HG03280 (cell line): ENCODE data around the gene SETD1B.

Experiments used
- ATAC-seq: cut with Tn5 transposase; IDR thresholded peaks from one replicate; pipeline ENCODE4 v1.9.1; 2021; ENCODE audit warnings: mild to moderate bottlenecking, moderate library complexity; ENCODE audit not compliant: unreplicated experiment

The SETD1B gene

GRCh38 chr12:121806546-121807423 is 3.0 kb downstream of the SETD1B start:
- no peak for ATAC-seq

DNA sequence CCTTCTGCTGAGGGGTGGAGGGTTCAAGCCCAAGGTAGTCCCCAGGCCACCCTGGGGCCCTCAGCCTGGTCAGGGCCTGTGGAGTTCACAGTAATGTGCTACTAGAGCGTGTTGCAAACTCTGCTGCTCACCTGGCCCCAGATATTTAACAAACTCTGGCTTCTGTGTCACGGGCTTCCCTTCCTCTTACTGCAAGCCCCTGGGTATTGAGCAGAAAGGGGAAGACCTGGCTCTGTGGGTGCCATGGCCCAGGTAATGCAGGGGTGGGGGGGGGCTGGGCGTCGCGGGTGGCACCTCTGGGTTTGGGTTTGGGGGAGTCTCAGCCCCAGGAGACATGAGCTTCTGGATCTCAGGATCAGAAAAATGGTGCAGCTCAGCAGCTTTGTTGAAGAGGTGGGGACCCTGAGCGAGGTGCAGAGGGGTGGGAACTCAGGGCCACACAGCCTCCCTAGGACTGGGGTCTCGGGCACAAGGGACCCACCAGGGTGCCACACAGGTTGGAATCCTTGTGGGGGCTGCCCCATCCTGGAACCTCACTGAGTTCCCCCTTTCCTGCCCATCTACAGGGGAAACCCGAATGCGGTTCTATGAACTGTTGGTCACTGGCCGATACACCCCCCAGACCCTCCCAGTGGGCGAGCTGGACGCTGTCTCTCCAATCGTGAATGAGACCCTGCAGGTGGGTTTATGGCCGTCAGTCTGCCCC is 4.0 kb downstream of the SETD1B start:
- no peak for ATAC-seq

DNA sequence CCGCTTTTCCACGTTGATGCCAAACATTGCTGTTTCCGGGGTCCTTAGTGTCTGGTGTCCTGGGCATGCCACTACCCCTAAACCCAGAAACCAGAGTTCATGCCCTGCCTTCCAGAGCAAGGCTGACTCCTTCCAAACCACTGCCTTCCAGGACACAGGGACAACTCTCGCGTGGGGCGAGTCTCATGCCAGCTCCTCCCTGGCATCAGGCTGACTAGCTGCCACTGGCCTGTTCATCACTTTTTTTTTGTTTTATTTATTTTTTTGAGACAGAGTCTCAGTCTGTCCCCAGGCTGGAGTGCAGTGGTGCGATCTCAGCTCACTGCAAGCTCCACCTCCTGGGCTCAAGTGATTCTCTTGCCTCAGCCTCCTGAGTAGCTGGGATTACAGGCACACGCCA is 4.8 kb downstream of the SETD1B start:
- ATAC-seq, result no peak

DNA sequence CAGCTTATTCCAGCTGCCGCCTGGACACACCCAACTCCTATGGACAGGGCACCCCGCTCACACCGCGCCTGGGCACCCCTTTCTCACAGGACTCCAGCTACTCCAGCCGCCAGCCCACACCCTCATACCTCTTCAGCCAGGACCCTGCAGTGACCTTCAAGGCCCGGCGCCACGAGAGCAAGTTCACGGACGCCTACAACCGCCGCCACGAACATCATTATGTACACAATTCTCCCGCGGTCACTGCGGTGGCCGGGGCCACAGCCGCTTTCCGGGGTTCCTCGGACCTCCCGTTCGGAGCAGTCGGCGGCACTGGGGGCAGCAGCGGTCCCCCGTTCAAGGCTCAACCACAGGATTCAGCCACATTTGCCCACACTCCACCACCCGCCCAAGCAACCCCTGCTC is 5.9 kb downstream of the SETD1B start:
- ATAC-seq, result no peak

- ATAC-seq, result no peak
These were observed 6.5 kb downstream of the SETD1B start for GRCh38 chr12:121810234-121810817.

- ATAC-seq, result no peak
These were observed 7.1 kb downstream of the SETD1B start for GRCh38 chr12:121810833-121811433.

GRCh38 chr12:121811434-121812319 is 7.9 kb downstream of the SETD1B start:
- peak; percentile 73 for ATAC-seq

DNA sequence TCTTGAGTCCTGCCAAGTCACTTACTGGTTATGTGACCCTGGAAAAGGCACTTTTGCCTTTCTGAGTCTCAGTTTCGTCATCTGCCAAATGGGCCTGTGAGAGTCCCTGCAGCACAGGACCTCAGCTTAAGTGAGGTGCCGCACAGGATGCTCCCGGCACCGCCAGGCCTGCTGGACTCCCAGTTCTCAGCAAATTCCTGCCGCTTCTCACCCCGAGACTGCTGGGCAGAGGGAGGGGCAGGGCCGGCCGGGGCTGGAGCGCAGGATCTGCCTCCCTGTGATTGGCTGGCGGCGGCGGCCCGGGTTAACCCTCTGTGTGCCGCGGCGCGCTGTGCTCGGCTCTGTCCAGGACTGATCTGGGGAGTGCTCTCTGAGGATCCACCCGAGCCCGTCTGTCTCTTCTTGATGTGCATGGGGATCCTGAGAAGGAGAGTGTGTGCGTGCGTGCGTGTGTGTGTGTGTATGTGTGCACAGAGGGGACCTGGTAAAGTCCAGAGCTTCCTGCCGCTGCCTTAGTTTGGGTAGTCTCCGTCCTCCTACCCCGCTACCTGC is 8.6 kb downstream of the SETD1B start:
- peak; percentile 14 for ATAC-seq

DNA sequence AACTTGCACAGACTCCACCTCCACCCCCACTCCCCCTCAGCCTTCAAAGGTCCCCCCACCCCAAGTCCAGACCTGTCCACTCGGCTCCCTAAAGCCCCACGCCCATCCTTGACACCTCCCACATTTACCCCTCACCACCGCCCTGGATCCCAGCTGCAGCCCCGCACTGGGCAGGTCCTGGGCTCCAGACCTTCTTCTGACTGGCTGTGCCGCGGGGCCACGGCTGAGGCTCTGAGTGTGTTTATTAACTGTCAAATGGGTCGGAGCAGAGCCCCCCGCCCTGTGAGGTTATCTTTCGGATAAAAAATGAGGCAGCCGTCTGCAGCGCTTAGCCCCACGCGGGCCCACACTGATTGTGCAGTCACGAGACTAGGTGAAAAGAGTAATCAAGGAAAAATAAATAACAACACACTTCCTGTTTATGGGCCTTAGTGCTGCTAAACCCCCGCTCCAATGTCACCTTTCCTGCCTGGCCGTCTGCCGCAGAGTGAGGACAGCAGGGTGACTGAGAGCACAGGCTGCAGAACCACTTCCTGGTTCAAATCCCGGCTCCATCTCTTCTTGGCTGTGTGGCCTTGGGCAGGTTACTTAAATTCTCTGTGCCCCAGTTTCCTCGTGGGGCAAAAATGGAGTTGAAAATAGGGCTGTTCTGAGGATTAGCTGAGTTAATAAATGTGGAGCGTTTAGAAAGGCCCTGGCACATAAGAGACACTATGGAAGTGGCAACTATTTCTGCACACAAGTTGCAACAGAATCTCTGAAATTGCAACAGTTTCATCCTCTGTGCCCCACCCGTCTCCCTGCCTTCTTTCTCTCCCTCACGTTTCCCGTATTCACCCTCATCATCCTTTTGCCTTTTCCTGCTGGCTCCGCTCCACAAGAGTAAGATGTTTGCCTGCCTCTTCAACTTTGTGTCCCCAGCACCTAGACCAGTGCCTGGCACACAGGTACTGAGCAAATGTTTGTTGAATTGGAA is 9.4 kb downstream of the SETD1B start:
- ATAC-seq, result no peak

GRCh38 chr12:121813951-121814350 is 10.1 kb downstream of the SETD1B start:
- ATAC-seq, result no peak

DNA sequence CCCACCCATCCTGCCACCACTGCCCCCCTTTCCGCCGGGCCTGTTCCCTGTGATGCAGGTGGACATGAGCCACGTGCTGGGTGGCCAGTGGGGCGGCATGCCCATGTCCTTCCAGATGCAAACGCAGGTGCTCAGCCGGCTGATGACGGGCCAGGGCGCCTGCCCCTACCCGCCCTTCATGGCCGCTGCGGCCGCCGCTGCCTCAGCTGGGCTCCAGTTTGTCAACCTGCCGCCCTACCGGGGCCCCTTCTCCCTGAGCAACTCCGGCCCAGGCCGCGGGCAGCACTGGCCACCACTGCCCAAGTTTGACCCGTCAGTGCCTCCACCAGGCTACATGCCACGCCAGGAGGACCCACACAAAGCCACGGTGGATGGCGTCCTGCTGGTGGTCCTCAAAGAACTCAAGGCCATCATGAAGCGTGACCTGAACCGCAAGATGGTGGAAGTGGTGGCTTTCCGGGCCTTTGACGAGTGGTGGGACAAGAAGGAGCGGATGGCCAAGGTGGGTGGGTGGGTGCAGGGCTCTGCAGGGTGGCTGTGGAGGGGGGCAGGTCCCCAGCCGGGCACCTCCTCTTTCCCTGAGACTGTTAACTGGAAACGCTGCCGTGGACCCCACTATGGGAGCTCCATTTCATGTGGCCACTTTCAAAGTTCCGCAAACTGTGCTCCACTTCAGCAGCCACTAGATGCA is 10.8 kb downstream of the SETD1B start:
- no peak for ATAC-seq

- no peak for ATAC-seq
These were observed 11.5 kb downstream of the SETD1B start for GRCh38 chr12:121815263-121815662.

DNA sequence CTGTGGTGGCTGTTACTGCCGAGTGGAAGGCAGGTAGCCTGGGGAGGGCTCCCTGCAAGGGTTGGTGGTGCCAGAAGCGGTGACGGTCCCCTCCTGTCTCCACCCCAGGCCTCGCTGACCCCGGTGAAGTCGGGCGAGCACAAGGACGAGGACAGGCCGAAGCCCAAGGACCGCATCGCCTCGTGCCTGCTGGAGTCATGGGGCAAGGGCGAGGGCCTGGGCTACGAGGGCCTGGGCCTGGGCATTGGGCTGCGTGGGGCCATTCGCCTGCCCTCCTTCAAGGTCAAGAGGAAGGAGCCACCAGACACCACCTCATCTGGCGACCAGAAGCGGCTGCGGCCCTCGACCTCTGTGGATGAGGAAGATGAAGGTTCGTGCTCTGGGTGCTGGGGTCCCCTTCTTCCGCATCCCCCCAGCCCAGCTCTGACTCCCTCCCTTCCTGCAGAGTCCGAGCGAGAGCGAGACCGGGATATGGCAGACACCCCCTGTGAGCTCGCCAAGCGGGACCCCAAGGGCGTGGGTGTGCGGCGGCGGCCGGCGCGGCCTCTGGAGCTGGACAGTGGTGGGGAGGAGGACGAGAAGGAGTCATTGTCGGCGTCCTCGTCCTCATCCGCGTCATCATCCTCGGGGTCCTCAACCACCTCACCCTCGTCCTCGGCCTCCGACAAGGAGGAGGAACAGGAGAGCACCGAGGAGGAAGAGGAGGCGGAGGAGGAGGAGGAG is 13.3 kb downstream of the SETD1B start:
- no peak for ATAC-seq

DNA sequence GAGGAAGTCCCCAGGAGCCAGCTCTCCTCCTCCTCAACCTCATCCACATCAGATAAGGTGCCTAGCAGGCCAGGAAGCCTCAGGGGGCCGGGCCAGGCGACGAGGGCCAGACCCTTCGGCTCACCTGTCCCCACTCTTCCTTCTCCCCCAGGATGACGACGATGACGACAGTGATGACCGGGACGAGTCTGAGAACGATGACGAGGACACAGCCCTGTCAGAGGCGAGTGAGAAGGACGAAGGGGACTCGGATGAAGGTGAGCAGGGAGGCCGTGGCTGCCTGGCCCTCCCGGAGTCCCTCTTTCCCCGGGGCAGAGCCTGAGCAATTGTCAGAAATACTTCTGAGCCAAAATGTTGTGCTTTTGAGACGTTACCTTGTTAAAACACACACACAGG is 13.8 kb downstream of the SETD1B start:
- ATAC-seq, result no peak

GRCh38 chr12:121819212-121819949 is 15.6 kb downstream of the SETD1B start:
- no peak for ATAC-seq

DNA sequence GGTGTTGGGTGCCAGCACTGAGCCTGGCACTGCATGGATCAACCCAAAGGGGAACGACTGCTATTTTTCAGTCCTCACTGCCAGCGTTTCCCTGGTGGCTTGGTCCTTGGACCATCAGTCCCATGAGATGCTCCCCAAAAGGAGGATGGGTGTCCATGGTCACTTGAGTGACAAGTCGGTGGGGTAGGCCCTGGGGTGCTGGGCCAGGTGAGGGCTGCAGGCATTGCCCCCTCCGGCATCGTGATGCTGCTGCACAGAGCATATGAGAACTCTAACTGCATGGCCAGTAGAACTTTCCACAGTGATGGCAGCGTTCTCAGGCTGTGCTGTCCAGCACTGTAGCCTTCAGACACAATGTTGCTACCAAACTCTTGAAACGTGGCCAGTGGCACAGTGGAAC is 16.2 kb downstream of the SETD1B start:
- ATAC-seq, result no peak
